ENCODE measurements around the gene FAM234B.

The FAM234B gene

DNA sequence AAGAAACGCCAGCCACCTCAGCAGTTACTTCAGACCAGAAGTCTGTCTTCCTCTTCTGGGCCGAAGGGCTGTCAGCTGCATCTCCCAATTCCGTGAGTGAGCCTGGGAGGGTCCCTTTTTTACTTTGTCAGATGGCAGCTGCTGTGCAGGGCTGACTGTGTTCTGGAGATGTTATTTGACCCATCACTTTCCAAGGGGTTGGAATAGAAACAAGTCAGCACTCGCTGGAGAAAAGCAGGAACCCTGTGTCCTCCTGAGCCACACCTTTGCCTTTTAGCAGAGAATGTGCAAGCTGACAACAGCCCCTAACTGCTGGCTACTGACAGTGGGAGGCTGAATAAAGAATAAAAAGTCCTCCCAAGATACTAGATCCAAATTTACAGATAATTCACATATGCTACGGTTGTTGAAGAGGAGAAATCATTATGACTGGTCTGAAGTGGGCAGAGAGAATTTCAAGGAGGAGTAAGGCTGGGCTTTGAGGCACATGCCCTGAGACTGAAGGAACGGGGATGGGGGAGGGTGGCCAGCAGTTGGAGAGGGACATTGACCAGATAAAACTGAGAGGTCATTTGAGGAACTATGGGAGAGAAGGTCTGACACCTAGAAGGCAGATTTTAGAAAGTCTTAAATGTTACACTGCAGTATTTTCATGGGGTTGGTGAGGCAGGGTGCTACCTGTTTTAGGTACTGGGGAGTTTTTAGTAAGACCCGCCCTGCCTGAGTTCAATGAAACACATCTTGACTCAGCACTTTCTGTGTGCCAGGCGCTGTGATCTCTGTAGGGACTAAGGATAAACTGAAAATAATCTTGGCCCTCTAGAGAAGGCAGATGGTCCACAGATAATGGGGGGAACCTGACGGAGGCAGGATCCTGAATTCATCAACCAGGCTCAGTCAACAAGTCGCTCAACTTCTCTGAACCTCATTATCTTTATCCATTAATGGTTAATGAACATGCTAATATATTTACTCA lies 27.4 kb downstream of the FAM234B start:
- TF ChIP-seq, protein P1, sequence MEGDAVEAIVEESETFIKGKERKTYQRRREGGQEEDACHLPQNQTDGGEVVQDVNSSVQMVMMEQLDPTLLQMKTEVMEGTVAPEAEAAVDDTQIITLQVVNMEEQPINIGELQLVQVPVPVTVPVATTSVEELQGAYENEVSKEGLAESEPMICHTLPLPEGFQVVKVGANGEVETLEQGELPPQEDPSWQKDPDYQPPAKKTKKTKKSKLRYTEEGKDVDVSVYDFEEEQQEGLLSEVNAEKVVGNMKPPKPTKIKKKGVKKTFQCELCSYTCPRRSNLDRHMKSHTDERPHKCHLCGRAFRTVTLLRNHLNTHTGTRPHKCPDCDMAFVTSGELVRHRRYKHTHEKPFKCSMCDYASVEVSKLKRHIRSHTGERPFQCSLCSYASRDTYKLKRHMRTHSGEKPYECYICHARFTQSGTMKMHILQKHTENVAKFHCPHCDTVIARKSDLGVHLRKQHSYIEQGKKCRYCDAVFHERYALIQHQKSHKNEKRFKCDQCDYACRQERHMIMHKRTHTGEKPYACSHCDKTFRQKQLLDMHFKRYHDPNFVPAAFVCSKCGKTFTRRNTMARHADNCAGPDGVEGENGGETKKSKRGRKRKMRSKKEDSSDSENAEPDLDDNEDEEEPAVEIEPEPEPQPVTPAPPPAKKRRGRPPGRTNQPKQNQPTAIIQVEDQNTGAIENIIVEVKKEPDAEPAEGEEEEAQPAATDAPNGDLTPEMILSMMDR (conservative IDR thresholded peaks at IDR 0.05; ENCODE audit: low read depth, low read length), result no peak

DNA sequence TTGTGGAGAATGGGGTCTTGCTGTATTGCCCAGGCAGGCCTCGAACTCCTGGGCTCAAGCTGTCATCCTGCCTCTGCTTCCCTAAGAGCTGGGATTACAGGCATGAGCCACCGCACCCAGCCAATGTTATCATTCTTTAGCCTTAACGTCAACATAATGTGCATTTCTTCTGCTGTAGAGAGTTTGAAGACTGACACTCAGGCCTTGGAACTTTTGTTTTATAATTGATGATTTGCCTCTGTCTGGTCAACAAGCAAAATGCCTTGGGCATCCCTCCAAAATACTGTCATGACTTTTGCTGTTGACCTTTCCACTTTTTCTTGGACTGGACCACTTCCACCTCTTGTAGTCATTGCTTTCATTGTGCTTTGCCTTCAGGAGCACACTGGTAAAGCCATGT lies 29.0 kb downstream of the FAM234B start:
- H3K4me3 ChIP-seq (ENCODE audit: low read length), result no peak overlapping the region
- no peak for DNase-seq (ENCODE audit: low read depth)
- TF ChIP-seq, protein P1 (conservative IDR thresholded peaks at IDR 0.05; ENCODE audit: low read depth, low read length), result no peak

More for the DNA sequence above, 27.4 kb downstream of the FAM234B start:
- no peak for DNase-seq (ENCODE audit: low read depth)
- no peak overlapping the region for H3K4me3 ChIP-seq (ENCODE audit: low read length)

DNA sequence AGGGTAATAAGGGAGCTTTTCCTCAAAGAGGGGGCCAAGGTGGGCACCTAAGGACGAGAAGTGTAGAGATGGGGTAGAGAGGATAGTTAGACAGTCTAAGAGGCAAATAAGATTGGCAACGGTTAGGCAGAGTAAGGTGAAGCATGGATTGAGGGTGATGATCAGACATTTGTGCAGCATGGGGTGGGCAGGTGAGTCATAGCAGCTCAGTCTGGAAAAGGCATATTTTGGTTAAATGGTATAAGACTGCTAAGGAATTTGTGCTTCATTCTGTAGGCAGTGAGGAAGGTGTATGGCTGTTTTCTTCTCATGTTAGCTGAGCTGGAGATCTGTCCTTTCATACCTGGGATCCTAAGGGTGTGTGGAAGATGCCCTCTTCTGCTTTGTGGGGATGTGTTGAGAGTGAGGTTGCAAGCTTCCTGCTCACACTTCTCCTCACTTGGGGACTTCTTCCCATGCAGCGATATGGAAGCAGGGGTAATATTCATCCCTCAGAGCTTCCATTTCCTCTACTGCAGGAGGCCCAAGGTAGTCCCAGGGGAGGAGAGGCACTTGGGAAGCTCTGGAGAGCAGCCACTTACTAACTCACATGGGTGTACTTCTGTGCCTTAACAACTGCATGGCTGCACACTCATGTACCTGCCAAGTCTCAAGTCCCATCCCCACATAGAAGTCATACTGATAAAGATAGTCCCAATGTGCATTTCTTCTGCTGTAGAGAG lies 30.4 kb downstream of the FAM234B start:
- TF ChIP-seq, protein P1 (conservative IDR thresholded peaks at IDR 0.05; ENCODE audit: low read depth, low read length), result no peak
- DNase-seq (ENCODE audit: low read depth), result no peak
- H3K4me3 ChIP-seq (ENCODE audit: low read length), result no peak overlapping the region

DNA sequence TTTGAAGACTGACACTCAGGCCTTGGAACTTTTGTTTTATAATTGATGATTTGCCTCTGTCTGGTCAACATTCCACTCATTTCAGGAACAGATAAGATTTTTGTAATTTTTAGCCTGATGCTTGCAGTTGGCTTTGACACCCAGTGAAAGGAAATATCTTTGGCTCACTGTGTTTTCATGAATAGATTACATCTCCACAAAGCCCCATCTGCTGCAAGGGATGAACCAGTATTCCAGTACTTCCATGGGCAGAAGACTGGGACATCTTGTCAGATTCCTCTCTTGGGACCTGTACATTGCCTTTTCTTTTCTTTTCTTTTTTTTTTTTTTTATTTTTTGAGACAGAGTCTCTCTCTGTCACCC lies 30.9 kb downstream of the FAM234B start:
- H3K4me3 ChIP-seq (ENCODE audit: low read length), result no peak overlapping the region
- DNase-seq (ENCODE audit: low read depth), result no peak
- TF ChIP-seq, protein P1 (conservative IDR thresholded peaks at IDR 0.05; ENCODE audit: low read depth, low read length), result no peak

DNA sequence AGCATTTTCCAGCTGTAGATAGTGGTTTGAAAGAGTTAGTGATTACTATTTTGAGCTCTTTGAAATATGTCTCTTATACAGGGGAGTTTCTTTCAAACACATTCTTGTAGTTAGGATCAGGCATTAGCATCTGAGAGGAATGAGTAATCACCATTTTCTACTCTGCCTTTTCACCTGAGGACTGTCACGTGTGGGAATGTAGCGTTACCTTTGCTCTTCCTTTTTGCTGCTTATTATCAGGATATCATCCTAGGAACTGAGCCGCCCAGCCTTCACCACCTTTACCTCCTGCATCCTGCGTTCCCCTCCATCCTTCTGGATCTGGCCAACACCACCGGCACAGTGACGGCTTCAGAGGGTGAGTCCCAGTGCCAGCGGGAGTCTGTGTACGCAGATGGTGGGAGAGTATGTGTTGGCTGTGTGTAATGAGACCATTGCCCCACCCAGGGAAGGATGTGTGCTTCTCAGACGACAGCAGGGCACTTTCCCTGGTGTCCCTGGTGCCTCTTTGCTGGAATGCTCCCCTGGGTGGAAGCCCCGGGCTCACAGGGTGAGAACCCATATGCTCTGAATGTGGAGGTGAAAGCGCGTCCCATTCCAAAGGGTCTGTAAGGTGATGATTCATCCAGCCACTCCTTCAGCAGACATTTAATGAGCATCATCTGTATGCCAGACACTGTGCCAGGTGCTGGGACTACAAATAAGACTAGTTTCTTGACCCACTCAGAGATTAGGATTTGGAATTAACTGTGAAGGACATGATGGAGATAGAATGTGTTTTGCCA lies 31.8 kb downstream of the FAM234B start:
- DNase-seq (ENCODE audit: low read depth), result no peak
- TF ChIP-seq, protein P1 (conservative IDR thresholded peaks at IDR 0.05; ENCODE audit: low read depth, low read length), result no peak
- no peak overlapping the region for H3K4me3 ChIP-seq (ENCODE audit: low read length)

DNA sequence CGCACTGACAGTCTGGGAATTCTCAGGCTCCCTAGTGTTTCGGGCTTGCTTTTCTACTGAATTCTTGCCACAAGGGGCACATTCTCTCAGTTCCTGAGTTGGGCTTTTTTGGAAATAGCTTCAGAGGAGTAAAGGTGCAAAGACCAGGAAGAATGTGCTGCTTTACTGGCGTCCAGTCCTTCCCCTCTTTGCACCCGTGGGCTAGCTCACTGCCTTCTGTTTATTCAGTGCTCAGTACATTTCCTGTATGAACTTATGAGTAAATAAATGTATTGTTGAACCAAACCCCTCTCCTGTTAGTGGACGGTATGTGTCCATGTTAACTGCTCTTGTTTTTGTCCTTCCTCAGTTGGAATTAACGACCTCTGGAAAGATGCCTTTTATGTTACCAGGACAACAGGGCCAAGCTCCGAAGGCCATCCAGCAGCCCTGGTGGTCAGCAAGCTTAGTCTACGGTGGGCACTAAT lies 35.3 kb downstream of the FAM234B start:
- TF ChIP-seq, protein P1 (conservative IDR thresholded peaks at IDR 0.05; ENCODE audit: low read depth, low read length), result peak; percentile 17
- H3K4me3 ChIP-seq (ENCODE audit: low read length), result no peak overlapping the region
- no peak for DNase-seq (ENCODE audit: low read depth)

All from retinal pigment epithelial cell (primary cell).